ENCODE measurements around the gene PBRM1.

The PBRM1 gene

DNA sequence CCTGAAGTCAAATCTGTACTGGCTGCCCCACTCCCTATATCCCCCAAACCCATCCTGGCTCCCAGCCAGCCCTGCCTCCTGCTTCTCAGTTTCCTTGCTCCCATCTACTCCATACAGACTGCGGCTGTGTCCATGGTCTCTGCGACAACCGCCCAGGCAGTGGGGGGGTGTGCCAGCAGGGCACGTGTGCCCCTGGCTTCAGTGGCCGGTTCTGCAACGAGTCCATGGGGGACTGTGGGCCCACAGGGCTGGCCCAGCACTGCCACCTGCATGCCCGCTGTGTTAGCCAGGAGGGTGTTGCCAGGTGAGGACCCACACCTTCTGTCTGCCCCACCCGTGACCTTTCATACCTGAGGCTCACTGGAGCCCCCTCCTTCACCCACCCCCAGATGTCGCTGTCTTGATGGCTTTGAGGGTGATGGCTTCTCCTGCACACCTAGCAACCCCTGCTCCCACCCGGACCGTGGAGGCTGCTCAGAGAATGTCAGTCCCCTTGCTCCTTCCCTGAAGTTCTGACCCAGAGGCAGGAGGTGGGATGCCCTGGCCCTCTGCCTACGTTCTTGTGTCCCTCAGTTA is 175.9 kb downstream of the PBRM1 start:
- Histone ChIP-seq H3K4me3 (ENCODE audit: low read depth, low read length) (no peak overlapping the region), H3K27me3 (ENCODE audit: insufficient read depth, low read depth, severe bottlenecking) (no peaks in the 10 kb centered on the region), H3K36me3 (no peaks in the 10 kb centered on the region), H3K27ac (no peak overlapping the region), H3K9me3 (ENCODE audit: severe bottlenecking) (no peaks in the 10 kb centered on the region)
- no peak for DNase-seq
- TF ChIP-seq, protein P1, sequence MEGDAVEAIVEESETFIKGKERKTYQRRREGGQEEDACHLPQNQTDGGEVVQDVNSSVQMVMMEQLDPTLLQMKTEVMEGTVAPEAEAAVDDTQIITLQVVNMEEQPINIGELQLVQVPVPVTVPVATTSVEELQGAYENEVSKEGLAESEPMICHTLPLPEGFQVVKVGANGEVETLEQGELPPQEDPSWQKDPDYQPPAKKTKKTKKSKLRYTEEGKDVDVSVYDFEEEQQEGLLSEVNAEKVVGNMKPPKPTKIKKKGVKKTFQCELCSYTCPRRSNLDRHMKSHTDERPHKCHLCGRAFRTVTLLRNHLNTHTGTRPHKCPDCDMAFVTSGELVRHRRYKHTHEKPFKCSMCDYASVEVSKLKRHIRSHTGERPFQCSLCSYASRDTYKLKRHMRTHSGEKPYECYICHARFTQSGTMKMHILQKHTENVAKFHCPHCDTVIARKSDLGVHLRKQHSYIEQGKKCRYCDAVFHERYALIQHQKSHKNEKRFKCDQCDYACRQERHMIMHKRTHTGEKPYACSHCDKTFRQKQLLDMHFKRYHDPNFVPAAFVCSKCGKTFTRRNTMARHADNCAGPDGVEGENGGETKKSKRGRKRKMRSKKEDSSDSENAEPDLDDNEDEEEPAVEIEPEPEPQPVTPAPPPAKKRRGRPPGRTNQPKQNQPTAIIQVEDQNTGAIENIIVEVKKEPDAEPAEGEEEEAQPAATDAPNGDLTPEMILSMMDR (IDR thresholded peaks at IDR 0.05; ENCODE audit: low read depth, low read length), result no peak

DNA sequence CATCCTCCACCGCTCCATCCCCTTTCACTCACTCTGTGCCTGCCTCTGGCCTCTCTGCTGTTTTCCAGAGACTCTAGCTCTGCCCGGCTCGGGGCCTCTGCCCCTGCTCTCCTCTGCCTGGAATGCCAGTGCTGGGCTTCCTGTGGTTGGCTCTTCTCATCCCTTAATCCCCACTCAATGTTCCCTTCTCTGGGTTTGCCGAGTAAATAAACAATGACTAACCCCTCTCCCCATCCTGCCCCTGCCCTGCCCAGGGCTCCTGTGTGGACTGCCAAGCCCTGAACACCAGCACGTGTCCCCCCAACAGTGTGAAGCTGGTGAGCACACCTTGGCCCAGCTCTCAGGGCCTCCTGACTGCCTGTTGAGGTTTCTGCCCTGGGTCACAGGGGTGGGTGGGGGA is 178.4 kb downstream of the PBRM1 start:
- no peaks in the 10 kb centered on the region for H3K36me3 ChIP-seq
- H3K4me3 ChIP-seq (ENCODE audit: low read depth, low read length), result no peak overlapping the region
- no peaks in the 10 kb centered on the region for H3K27me3 ChIP-seq (ENCODE audit: insufficient read depth, low read depth, severe bottlenecking)
- no peaks in the 10 kb centered on the region for H3K9me3 ChIP-seq (ENCODE audit: severe bottlenecking)
- DNase-seq, result no peak
- TF ChIP-seq, protein P1 (IDR thresholded peaks at IDR 0.05; ENCODE audit: low read depth, low read length), result no peak
- H3K27ac ChIP-seq, result no peak overlapping the region

DNA sequence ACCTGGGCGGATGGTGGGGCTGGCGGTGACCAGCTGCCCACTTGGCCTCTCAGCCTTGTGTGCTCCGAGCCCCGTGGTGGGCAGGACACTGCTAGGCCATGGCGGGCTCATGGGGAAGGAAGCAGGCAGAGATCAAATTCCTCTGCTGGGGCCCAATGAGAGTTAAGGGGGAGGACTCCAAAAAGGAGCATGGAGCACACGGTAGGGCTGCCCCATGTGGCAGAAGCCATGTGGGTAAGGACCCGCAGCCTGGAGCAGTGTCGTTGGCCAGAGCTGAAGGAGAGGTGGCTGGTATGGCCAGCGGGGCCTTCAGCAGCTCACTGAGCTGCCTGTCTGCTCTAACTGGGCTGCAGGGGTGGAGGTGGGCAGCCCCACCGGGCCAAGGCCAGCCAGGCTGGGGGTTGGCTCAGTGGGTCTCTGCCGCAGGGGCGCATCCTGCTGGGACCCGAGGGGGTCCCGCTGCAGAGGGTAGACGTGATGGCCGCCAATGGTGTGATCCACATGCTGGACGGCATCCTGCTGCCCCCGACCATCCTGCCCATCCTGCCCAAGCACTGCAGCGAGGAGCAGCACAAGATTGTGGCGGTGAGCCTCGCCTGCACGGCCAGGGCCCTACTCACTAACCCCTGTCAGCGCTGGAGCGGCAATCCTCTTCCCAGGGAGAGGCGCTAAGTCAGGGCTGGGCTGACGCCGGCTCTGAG is 179.3 kb downstream of the PBRM1 start:
- Histone ChIP-seq H3K27ac (no peak overlapping the region), H3K9me3 (ENCODE audit: severe bottlenecking) (no peaks in the 10 kb centered on the region), H3K4me3 (ENCODE audit: low read depth, low read length) (no peak overlapping the region), H3K27me3 (ENCODE audit: insufficient read depth, low read depth, severe bottlenecking) (no peaks in the 10 kb centered on the region), H3K36me3 (no peaks in the 10 kb centered on the region)
- TF ChIP-seq, protein P1 (IDR thresholded peaks at IDR 0.05; ENCODE audit: low read depth, low read length), result no peak
- DNase-seq, result no peak

DNA sequence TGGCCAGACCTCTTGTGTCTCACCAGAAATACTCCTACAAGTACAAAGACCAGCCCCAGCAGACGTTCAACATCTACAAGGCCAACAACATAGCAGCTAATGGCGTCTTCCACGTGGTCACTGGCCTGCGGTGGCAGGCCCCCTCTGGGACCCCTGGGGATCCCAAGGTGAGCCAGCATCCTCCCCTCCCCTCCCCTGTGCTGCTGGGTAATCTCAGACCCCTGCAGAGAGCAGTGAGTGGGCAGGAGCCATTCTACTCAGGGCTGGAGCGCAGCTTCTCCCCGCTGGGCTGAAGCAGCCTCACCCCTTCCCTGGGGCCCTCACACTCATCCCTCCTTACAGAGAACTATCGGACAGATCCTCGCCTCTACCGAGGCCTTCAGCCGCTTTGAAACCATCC is 180.7 kb downstream of the PBRM1 start:
- no peak overlapping the region for H3K4me3 ChIP-seq (ENCODE audit: low read depth, low read length)
- no peaks in the 10 kb centered on the region for H3K9me3 ChIP-seq (ENCODE audit: severe bottlenecking)
- H3K36me3 ChIP-seq, result no peaks in the 10 kb centered on the region
- TF ChIP-seq, protein P1 (IDR thresholded peaks at IDR 0.05; ENCODE audit: low read depth, low read length), result no peak
- DNase-seq, result no peak
- H3K27ac ChIP-seq, result no peak overlapping the region
- H3K27me3 ChIP-seq (ENCODE audit: insufficient read depth, low read depth, severe bottlenecking), result no peaks in the 10 kb centered on the region

DNA sequence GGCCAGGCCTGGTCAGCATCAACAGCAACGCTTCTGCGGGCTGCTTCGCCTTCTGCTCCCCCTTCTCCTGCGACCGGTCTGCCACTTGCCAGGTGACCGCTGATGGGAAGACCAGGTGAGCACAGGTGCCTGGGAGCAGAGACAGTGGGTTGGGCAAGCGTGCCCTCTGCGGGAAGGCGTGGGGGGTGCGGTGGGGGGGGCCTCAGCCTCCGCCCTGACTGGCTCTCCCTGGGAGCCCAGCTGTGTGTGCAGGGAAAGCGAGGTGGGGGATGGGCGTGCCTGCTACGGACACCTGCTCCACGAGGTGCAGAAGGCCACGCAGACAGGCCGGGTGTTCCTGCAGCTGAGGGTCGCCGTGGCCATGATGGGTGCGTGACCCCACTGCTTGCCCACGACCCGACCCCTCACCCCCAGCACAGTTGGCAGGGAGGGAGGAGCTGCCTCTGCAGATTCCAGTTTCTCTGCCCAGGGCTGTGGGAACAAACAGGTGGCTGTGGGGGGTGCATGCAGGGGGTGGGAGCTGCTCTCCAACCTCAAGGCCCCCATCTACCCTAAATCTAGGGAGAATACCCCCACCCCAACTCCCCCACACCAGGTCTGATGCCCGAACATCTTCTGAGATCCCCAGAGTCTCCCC is 181.8 kb downstream of the PBRM1 start:
- TF ChIP-seq, protein P1 (IDR thresholded peaks at IDR 0.05; ENCODE audit: low read depth, low read length), result no peak
- no peaks in the 10 kb centered on the region for H3K27me3 ChIP-seq (ENCODE audit: insufficient read depth, low read depth, severe bottlenecking)

More for the DNA sequence above, 181.8 kb downstream of the PBRM1 start:
- no peaks in the 10 kb centered on the region for H3K36me3 ChIP-seq
- no peak for DNase-seq
- no peak overlapping the region for H3K27ac ChIP-seq
- no peak overlapping the region for H3K4me3 ChIP-seq (ENCODE audit: low read depth, low read length)
- H3K9me3 ChIP-seq (ENCODE audit: severe bottlenecking), result no peaks in the 10 kb centered on the region
